Adrenal gland (tissue), 5 donors: Measurements from ENCODE around the gene PRKG1.

Source experiments
- POLR2A ChIP-seq, 2 donors: fragments of 450-650 bp; IDR thresholded peaks; one replicate each; pipeline ENCODE4 v1.6.1; 2017; ENCODE audit warnings: antibody characterized with exemption in 2 of 2, mild to moderate bottlenecking in 2 of 2, moderate library complexity in 1 of 2
- TF ChIP-seq, protein P1 (sequence below), 6 experiments: fragments of 450-650 bp in 4 of 6; fragments of 200-600 bp in 2 of 6; sonication (generic) in 1 of 6; IDR thresholded peaks; 1 replicate in 5 of 6; 2 replicates in 1 of 6; pipeline versions ENCODE4 v1.5.1 to v1.8.0; 2016 to 2021; ENCODE audit warnings: antibody characterized with exemption in 6 of 6, mild to moderate bottlenecking in 2 of 6, moderate library complexity in 1 of 6
- donor health status: DM: no; HTN: no; CAD: no.

DNA sequence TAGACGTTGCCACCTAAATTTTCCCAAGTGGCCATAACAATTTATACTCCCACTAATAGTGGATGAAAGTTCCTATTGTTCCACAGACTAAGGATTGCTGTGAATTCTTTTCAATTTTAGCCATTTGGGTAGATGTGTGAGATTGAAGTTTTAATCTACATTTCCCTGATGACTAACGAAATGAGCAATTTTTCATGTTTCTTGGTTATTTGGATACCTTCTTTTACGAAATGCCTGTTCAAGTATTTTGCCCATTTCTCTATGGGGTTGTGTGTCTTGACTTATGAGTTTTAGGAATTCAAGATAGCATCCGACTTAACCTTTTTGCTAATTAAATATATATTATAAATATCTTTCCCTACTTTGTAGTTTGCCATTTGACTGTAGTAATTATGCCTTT, 16.4 kb upstream of the PRKG1 start:
- TF ChIP-seq, protein P1, sequence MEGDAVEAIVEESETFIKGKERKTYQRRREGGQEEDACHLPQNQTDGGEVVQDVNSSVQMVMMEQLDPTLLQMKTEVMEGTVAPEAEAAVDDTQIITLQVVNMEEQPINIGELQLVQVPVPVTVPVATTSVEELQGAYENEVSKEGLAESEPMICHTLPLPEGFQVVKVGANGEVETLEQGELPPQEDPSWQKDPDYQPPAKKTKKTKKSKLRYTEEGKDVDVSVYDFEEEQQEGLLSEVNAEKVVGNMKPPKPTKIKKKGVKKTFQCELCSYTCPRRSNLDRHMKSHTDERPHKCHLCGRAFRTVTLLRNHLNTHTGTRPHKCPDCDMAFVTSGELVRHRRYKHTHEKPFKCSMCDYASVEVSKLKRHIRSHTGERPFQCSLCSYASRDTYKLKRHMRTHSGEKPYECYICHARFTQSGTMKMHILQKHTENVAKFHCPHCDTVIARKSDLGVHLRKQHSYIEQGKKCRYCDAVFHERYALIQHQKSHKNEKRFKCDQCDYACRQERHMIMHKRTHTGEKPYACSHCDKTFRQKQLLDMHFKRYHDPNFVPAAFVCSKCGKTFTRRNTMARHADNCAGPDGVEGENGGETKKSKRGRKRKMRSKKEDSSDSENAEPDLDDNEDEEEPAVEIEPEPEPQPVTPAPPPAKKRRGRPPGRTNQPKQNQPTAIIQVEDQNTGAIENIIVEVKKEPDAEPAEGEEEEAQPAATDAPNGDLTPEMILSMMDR (IDR thresholded peaks at IDR 0.05), result no peak
- no peak for TF ChIP-seq POLR2A (IDR thresholded peaks at IDR 0.05)
